GM18951 (cell line): Measurements from ENCODE around the gene NDEL1.

ENCODE experiments used
- POLR2A ChIP-seq: IDR thresholded peaks from 4 replicates; pipeline ENCODE4 v1.6.1; 2011; ENCODE audit warnings: mild to moderate bottlenecking; ENCODE audit not compliant: insufficient read length, insufficient read depth; ENCODE audit errors: extremely low read depth
- in situ Hi-C: fragments of 300-500 bp; cut with MboI; formaldehyde crosslinking; loops from one replicate; pipeline ENCODE4 v1.12.0; 2022; ENCODE audit warnings: low sequenced_read_pairs, mixed read lengths, inconsistent platforms; ENCODE audit not compliant: unreplicated experiment

Gene NDEL1

GRCh38 chr17:8402921-8403536, 32.7 kb upstream of the NDEL1 start:
- TF ChIP-seq POLR2A: no peak
- in situ Hi-C loops: no loop called here

GRCh38 chr17:8405499-8406016, 30.1 kb upstream of the NDEL1 start:
- in situ Hi-C loops: no loop called here
- no peak for TF ChIP-seq POLR2A

- in situ Hi-C loops: no loop called here
- no peak for TF ChIP-seq POLR2A
Measured at GRCh38 chr17:8406174-8406573, 29.5 kb upstream of the NDEL1 start.

GRCh38 chr17:8408371-8408770, 27.3 kb upstream of the NDEL1 start:
- TF ChIP-seq POLR2A: no peak
- in situ Hi-C loops: no loop called here

GRCh38 chr17:8409966-8410882, 25.5 kb upstream of the NDEL1 start:
- no peak for TF ChIP-seq POLR2A
- in situ Hi-C loops: loop anchor here (10.0 kb wide), 1 partner anchor 335 kb away; the partner anchor contains the start of gene CCDC42

GRCh38 chr17:8410883-8411238, 24.8 kb upstream of the NDEL1 start:
- no peak for TF ChIP-seq POLR2A
- in situ Hi-C loops: loop anchor here (10.0 kb wide), 1 partner anchor 334 kb away; the partner anchor contains the start of gene CCDC42

GRCh38 chr17:8412089-8412488, 23.6 kb upstream of the NDEL1 start:
- no peak for TF ChIP-seq POLR2A
- in situ Hi-C loops: loop anchor here (10.0 kb wide), 1 partner anchor 333 kb away; the partner anchor contains the start of gene CCDC42

- TF ChIP-seq POLR2A: no peak
- in situ Hi-C loops: loop anchor here (10.0 kb wide), 1 partner anchor 331 kb away; the partner anchor contains the start of gene CCDC42
Measured at GRCh38 chr17:8413328-8413727, 22.4 kb upstream of the NDEL1 start.

GRCh38 chr17:8413938-8414337, 21.7 kb upstream of the NDEL1 start:
- in situ Hi-C loops: loop anchor here (10.0 kb wide), 1 partner anchor 331 kb away; the partner anchor contains the start of gene CCDC42
- TF ChIP-seq POLR2A: no peak

- in situ Hi-C loops: loop anchor here (10.0 kb wide), 1 partner anchor 327 kb away; the partner anchor contains the start of gene CCDC42
- TF ChIP-seq POLR2A: no peak
Measured at GRCh38 chr17:8417806-8418205, 17.9 kb upstream of the NDEL1 start.

GRCh38 chr17:8418471-8418870, 17.2 kb upstream of the NDEL1 start:
- in situ Hi-C loops: loop anchor here (10.0 kb wide), 1 partner anchor 326 kb away; the partner anchor contains the start of gene CCDC42
- no peak for TF ChIP-seq POLR2A

GRCh38 chr17:8419305-8419704, 16.4 kb upstream of the NDEL1 start:
- in situ Hi-C loops: loop anchor here (10.0 kb wide), 1 partner anchor 325 kb away; the partner anchor contains the start of gene CCDC42
- TF ChIP-seq POLR2A: no peak
